GM18873 (cell line): Measurements from ENCODE around the gene FOXP4.

ENCODE experiments used
- ATAC-seq: cut with Tn5 transposase; IDR thresholded peaks from one replicate; pipeline ENCODE4 v1.9.1; 2021; ENCODE audit warnings: mild to moderate bottlenecking, moderate library complexity, moderate number of reproducible peaks; ENCODE audit not compliant: unreplicated experiment, low FRiP score

The FOXP4 gene

DNA sequence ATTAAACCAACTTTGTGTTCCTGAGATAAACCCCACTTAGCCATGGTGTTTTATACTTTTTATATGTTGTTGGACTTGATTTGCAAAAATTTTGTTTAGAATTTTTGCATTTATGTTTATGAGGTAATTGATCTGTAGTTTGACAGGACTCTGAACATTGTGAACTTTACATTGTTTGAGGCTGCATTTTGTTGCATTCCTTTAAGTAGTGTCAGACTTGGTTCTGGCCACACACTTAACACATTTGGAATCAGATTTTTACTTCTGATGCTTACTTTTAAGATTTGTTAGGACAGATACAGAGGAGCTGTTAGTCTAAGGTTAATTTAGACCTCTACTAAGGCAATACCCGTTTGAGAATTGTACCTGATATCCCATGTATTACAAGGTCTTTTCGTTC lies 75.6 kb downstream of the FOXP4 start:
- ATAC-seq = no peak

- ATAC-seq = no peak
These were observed 76.2 kb downstream of the FOXP4 start for GRCh38 chr6:41622206-41622988.

GRCh38 chr6:41623330-41623729 lies 77.1 kb downstream of the FOXP4 start:
- ATAC-seq = no peak

- ATAC-seq = no peak
These were observed 78.6 kb downstream of the FOXP4 start for GRCh38 chr6:41624621-41625380.

GRCh38 chr6:41625442-41625841 lies 79.3 kb downstream of the FOXP4 start:
- ATAC-seq = no peak

- ATAC-seq = no peak
These were observed 79.8 kb downstream of the FOXP4 start for GRCh38 chr6:41626022-41626421.

DNA sequence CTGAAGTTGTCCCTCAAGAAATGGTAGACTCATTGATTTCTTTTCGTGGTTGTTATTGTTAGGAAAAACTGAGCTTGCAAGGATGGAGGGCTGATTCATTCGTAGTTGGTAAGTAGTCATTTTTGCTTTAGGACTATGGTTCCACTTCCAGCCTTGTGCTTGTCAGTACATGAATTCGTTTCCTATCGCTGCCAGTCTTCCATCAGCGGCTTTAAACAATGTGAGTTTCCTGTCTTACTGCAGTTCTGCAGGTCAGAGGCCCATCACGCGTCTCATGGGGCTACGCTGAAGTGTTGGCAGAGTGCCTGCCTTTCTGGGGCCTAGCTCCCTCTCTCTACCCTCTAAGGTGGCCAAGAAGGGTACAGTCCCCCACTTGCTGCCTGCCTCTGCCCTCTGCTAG lies 80.7 kb downstream of the FOXP4 start:
- ATAC-seq = no peak

DNA sequence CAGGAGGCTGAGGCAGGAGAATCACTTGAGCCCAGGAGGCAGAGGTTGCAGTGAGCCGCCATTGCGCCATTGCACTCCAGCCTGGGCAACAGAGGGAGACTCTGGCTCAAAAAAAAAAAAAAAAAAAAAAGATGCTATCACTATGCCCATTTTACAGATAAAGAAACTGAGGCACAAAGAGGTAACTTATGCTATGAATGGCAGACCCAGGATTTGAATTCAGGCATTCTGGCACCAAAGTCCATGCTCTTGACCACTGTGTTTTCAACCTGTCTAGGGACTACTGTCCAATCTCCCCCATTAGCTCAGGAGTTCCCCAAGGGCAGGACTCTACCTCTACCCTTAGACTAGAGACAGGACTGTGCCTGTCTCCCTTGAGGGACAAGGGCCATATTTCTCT lies 82.9 kb downstream of the FOXP4 start:
- ATAC-seq = no peak

DNA sequence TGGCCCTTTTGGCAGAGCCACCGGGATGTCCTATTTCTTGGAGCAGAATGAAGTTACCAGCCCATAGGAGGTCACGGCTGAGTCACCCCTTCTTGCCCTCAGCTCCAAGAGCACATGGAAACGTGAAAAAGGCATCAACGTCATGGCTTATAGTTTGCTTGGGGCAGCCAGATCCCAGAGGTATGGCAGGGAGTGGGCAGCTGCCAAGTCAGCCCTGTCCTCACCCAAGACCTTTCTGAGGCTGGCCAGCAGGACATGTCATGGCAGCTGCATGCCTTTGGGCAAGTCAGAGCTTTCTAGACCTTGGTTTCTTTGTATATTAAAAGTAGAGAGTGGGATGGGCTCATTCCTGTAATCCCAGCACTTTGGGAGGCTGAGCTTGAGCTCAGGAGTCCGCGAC lies 83.9 kb downstream of the FOXP4 start:
- ATAC-seq = no peak

GRCh38 chr6:41630946-41631345 lies 84.8 kb downstream of the FOXP4 start:
- no peak for ATAC-seq

DNA sequence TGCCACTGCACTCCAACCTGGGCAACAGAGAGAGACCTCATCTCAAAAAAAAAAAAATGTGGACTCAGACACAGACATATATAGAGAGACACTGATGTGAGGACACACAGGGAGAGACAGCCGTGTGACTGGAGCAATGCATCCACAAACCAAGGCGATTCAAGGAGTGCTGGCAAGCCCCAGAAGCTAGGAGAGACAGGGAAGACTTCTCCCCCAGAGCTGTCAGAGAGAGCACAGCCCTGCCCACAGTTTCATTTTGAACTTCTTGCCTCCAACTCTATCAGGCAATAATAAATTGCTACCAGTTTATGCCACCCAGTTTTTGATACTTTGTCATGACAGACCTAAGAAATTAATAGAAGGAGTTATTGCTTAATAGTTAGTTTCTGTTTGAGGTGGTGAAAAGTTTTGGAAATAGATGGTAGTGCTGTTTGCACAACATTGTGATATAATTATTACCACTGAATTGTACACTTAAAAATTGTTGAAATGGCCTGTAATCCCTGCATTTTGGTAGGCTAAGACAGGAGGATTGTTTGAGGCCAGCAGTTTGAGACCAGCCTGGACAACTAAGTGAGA lies 87.0 kb downstream of the FOXP4 start:
- ATAC-seq = no peak

- no peak for ATAC-seq
These were observed 88.5 kb downstream of the FOXP4 start for GRCh38 chr6:41634657-41635056.

GRCh38 chr6:41635365-41635764 lies 89.2 kb downstream of the FOXP4 start:
- no peak for ATAC-seq

- no peak for ATAC-seq
These were observed 90.6 kb downstream of the FOXP4 start for GRCh38 chr6:41636833-41637193.

DNA sequence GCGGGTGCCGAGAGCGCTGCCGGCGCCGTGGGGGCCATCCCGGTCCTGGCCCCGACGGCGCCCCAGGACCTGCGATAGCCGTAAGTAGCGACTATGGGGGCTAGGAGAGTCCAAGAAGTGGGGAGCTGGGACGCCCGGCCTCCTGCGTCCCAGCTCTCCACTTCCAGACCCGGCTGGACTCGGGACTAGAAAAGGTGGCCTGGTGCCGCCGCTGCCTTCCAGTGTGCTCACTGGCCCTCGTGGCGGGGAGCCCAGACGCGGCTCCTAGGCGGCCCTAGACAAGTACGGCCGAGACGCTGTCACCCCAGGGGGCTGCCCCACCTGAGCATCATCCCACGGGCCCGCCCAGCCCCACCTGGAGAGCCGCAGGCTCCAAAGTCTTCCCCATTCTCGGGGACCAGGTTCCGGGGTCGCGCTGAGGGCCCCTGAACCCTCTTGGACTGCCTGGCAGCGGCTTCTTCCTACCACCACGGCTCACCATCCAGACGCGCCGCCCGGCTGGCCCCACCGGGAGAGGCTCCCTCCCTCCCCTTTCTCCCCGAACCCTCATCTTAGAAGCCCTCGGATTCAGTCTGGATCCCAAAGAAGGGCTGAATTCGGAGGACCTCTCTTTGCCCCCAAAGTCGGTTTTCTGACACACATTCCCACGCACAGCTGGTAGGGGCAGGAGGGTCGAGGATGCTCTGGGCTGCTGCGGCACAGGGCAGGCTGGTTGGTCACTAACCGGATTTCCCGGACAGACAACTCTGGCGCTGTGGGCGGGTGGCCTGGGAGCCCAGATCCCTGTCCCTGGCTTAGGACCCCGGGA lies 91.2 kb downstream of the FOXP4 start:
- no peak for ATAC-seq

DNA sequence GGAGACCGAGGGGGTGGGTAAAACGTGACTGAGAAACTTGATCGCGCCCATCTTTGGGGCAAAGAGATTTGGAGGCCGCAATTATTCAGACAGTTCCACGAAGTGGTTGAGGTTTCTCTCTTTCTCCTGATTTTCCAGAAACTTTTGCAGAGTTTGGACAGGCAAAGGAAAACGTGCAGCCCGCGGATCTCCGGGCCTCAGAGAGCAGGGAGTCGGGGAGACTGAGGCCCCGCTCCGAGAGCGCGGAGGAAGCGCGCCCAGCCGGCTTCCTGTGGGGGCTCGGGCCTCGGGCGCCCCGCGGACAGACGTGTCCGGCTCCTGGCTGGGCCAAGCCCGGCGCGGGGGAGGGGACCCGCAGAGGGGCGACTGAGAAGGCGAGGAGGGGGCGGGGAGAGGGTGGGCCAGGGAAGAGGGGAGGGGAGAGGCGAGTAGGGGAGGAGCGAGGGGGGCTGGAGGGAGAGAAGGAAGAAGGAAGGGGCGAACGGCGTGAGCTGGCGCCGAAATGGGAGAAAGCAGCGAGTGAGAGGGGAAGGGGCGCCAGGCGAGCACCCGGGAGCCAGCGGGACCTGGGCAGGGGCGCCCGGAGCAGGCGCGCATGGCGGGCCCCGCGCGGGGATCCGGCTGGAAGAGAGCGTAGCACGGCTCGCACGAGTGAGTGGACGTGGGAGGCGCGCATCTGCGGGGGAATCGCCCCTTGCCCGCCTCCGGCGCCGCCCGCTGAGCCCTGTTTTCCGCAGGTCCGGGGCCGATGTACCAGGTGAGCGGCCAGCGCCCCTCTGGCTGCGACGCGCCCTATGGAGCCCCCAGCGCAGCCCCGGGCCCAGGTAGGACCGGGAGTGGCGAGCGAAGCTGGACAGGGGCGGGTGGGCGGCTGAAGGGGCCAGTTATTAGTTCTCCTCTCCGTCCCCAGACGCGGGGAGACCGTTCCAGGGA lies 92.1 kb downstream of the FOXP4 start, which contains the start of gene MDFI:
MDFI (plus strand) TSS at position 467 of the 933 bp plus-strand sequence; CDS start at position 749, 282 bp downstream.
- ATAC-seq = no peak

- no peak for ATAC-seq
These were observed 93.0 kb downstream of the FOXP4 start for GRCh38 chr6:41638935-41639808.

GRCh38 chr6:41639809-41640371 lies 93.7 kb downstream of the FOXP4 start:
- ATAC-seq = no peak
